Stromal cell of bone marrow (primary cell): ENCODE measurements around the gene ZNF516.

Experiments used
- DNase-seq: peaks from one replicate; pipeline ENCODE4 v3.0.0-alpha.2; 2012; ENCODE audit warnings: low read depth

ZNF516 gene

GRCh38 chr18:76380791-76381405, 114.1 kb downstream of the ZNF516 start:
- DNase-seq: no peak

DNA sequence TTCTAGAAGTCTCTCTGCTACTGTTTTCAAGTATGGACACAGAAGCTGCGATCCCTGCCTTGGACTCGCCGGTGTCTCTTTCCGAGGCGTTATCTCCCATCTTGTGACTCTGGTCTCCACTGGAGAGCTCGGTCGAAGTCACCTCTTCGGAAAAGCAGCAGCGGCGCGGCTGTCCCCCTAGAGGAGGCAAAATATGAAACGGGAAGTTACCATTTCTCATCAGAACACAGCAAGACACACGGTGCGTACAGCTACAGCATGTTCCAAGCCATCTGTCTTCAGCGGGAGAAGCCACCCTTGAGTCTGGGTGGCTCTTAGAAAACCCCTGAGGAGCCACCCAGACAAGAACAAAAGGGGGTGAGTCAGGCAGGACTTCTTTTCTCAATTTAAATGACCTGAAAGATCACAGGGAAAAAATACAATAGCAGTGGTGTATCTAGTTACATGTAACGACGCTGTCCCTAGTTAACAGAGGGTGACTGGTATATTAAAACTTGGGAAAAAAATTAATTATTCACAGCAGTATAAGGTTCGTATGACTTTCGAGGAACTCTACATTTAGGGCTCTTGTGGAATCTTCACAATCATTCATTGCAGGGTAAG, 114.8 kb downstream of the ZNF516 start:
- no peak for DNase-seq

DNA sequence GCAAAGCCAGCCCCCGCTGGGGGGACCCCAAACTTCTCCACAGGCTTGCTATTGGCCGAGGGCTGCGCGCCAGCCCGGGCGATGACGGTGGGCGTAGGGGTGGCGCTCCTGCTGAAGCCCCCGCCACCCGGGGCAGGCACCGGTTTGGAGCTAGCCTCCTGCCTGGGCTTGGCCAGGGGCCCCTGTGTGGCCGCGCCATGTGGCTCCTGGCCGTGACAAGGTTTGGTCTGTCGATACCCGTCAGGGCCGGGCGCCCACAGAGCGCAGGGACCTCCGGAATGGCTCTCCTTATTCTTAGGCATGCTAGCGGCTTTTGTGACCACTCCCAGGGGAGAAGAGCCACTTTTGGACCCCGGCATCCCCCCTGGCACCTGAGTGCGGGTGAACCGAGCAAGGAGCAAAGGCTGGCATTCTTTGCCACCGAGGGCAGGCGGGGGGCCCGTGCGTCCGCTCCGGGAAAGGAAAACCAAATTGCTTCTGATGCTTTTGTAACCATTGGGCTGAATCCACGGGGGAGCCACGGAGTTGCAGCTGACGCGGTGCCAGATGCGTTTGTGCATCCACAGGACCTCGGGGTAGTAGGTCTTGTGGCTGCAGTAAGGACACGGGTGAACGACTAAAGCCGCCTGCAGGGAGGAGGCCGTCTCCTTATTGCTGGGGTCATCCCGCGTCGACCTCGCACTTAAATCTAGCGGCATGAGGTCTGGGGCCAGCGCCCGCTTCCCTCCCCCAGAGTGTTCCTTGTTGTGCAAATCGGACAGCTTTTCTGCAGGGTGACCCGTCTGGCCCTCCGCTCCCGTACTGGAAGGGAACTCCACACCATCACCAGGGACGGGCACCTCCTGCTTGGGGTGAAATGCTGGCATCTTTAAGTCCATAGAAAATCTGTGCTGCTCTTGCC, 115.6 kb downstream of the ZNF516 start:
- no peak for DNase-seq

GRCh38 chr18:76378526-76379215, 116.4 kb downstream of the ZNF516 start:
- no peak for DNase-seq

DNA sequence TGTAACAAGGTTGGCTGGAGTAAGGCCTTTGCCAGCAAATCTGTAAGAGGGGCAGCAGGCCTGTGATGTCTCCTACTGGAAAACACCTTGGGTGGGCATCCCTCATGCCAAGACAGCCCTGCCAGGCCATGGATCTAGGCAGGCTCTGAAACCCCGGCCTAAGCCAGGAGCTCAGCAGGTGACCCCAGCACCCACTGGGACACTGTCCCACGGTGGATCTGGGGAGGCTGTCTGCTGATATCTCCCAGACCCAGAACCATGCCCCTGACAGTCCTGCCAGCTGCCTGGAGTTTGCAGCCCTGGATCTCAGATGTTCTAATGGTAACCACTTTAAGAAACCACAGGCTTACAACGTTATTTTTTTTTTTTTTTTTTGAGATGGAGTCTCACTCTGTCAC, 117.7 kb downstream of the ZNF516 start:
- no peak for DNase-seq

GRCh38 chr18:76376668-76377358, 118.2 kb downstream of the ZNF516 start:
- DNase-seq: no peak

DNA sequence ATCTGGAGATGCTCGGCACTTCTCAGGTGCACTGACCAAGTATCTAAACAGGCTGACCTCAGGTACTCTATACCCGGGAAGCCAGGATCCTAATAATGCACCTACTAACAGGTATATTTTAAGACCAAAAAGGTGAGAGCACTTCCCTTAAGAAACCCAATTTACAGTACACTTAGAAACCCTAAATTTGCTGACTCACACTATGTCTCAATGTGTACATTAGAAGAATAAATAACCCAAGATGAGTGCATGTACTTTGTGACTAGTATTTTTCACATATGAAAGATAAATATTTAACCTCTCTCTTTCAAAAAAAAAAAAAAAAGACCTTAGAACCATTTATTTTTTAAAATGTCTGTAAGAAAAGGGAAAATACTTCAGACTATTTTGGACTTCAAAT, 118.8 kb downstream of the ZNF516 start:
- DNase-seq: no peak

- DNase-seq: no peak
These were observed 120.4 kb downstream of the ZNF516 start for GRCh38 chr18:76374330-76375281.

DNA sequence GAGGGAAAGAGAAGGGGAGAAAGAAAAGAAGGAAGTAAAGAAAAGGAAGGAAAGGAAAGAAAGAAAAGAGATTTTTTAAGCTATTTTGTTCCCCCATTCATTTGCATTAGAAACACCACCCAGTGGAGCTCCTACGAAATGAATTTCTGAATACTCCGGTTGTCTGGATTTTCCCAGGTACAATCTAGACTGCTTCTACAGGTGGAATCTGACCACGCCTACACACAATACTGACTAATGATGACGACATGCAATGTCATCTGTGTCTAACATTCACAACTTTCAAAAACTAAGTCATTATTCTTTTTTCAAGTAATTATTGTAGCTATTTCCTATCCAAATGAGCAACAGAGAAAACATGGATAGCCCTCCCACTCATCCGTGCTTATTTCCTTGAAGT, 121.7 kb downstream of the ZNF516 start:
- DNase-seq: no peak

DNA sequence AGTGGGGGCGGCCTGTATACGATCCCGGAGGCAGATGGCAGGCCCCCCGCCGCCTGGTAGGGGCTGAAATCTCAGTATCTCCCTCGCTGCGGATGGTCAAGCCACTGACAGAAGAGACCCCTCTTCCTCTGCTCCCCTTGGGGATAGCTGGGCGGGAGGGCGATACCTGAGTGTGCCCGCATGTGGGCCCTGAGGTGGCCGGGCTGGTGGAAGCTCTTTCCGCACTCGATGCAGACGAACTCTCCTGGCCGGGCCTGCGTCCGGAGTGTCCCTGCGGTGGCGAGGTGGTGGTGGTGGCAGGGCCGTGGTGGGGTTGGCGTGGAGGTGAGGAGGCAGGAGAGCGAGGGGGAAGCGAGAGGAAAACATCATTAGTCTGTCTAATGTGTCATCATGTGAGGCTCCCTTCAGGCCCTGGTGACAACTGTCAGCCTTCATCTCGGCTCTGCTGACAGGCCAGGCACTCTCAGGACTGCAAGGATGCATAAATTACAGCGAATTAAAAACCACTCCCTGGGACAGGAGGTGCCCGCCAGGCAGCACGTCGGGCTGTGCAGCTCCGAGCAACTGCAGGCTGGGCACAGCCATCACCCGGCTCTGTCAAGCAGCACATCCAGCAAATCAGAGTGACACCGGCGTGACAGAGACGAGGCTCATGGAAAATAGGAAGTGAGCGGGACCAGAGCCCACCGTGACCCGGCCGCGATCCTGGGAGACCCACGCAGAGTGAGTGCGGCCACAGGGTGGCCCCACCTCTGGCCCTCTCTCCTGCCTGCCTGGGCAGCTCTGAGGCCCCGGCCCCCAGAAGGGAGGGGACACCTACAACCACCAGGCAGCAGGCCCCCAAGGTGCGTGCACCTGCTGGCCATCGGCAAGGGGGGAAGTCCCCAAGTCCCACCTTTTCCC, 123.5 kb downstream of the ZNF516 start:
- no peak for DNase-seq

DNA sequence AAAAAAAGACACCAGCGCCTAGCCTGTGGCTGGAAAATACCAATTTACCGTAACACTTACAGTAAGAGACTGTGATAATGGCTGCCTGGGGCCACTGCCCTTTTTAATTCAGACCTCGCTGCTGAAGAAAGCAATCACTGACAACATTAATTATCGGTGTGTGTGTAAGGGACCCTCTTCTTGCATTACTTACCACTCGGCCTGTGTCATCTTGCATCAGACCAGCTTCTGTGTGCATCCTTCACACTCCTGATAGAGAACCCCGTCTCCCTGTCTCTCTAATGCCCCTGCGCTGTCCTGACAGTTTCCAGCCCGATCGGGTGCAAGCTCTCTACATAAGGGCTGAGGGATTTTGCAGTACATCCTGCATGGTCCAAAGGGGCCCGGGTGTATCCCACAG, 124.4 kb downstream of the ZNF516 start:
- no peak for DNase-seq

DNA sequence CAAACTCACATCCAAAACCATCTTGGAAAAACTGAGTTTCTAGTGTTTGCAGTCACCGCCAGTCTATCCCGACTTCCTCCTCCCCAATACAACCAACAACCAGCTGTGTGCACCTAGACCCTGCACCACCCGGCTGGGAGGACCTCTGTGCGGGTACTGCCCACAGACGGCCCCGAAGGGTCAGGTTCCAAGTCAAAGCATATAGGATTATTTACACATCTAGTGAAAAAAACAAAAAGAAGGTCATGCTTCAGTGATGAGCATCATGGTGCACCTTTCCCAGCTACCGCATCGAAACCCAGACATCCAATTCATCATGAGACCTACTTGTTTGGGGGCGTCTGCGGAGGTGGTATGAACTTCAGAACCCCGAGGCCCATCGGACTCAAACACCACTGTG, 124.8 kb downstream of the ZNF516 start:
- no peak for DNase-seq

GRCh38 chr18:76369791-76370190, 125.3 kb downstream of the ZNF516 start:
- DNase-seq: no peak

GRCh38 chr18:76368976-76369375, 126.1 kb downstream of the ZNF516 start:
- DNase-seq: no peak

DNA sequence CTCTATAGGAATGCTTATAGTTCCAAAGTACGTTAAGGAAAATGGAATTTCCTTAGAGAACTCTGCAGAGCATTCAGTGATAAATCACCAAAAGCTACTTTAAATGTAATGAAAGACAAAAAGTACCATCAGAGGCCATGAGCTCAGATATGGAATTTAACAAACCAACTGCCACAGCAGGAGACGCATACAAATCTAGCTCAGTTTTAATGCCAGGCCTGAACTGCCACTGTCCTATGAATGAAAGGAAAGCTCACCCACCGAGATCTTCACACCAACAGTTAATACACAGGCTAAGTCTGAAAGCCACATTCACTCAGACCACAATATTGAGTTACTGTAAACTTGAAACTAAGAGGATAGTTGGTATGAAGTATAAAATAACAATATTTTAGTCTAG, 126.8 kb downstream of the ZNF516 start:
- DNase-seq: no peak

DNA sequence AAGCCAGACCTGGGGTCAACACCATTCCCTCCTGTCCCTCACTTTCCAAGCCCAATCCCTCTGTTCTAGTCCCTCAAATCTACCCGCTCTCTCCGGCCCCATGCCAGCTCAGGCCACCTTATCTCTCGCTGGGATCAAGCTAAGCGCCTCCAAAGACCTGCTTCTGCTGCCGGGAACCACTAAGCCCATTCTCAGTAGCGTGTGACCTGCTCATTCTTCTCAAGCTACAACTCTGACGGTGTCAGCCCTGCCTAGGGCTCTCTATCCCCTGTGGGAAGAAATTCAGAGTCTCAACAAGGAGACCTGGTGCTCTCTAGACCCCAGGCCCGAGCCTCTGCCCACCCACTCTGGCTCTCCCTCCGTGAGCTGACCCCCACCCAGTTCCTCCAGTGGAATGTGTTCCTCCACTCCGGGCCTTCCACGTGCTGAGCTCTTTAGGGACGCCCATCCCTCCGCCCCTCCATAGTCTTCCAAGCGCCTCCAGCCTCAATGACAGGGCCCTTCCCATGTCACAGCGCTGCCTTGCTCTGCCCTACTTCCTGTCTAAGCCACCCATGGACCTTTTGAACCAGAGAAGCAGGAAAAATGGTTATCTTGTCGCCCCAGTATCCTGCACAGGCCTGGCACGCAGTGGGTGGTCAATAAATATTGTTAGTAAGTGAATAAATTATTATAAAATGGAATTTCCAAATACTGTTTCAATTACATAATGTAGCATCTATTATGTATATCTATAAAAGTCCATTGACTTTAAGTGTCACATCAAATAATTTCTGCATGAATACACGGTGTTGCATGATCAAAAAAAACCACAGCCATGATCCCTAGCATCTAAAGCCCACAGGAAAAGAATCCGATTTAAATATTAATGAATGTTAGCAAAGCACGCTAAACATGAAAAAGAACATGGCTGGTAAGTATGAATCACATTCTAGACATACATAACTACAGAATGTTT, 127.6 kb downstream of the ZNF516 start:
- no peak for DNase-seq

- DNase-seq: no peak
These were observed 129.5 kb downstream of the ZNF516 start for GRCh38 chr18:76365561-76365960.
